ENCODE results near the gene AOPEP. TPM values are rescaled to one million over a fixed set of nuclear protein-coding genes. Genes with fewer than 3 reads are reported as not detected.

The AOPEP gene
- total RNA-seq, 4 donors from 2014 or later = 305 to 458 (median 419) TPM

- H3K4me3 ChIP-seq = no peak overlapping the region
- H3K27me3 ChIP-seq = no peaks in the 10 kb centered on the region
- DNase-seq (ENCODE audit: extremely low spot score) = no peak
- peak overlapping the region; percentile 34 to 78 (median 55) for H3K27ac ChIP-seq (replicated peaks in 1 of 4)
- 55% methylated on average over 2 of the region's 2 CpGs for WGBS
- peaks cover 0 to 32% (median 6%) of the 10 kb centered on the region in 4 donors for H3K36me3 ChIP-seq
- H3K9me3 ChIP-seq = no peaks in the 10 kb centered on the region
- TF ChIP-seq POLR2A (IDR thresholded peaks at IDR 0.05; ENCODE audit: low read depth) = no peak
- TF ChIP-seq, protein P1, sequence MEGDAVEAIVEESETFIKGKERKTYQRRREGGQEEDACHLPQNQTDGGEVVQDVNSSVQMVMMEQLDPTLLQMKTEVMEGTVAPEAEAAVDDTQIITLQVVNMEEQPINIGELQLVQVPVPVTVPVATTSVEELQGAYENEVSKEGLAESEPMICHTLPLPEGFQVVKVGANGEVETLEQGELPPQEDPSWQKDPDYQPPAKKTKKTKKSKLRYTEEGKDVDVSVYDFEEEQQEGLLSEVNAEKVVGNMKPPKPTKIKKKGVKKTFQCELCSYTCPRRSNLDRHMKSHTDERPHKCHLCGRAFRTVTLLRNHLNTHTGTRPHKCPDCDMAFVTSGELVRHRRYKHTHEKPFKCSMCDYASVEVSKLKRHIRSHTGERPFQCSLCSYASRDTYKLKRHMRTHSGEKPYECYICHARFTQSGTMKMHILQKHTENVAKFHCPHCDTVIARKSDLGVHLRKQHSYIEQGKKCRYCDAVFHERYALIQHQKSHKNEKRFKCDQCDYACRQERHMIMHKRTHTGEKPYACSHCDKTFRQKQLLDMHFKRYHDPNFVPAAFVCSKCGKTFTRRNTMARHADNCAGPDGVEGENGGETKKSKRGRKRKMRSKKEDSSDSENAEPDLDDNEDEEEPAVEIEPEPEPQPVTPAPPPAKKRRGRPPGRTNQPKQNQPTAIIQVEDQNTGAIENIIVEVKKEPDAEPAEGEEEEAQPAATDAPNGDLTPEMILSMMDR (IDR thresholded peaks at IDR 0.05) = no peak
- no peak for TF ChIP-seq EP300 (IDR thresholded peaks at IDR 0.05)
- no peak for TF ChIP-seq POLR2AphosphoS5 (IDR thresholded peaks at IDR 0.05)
- intact Hi-C loops (cut with DNase I) = no loop called here
- peaks cover 75 to 100% (median 98%) of the 10 kb centered on the region in 4 donors for H3K4me1 ChIP-seq
These were observed 310.2 kb downstream of the AOPEP start for GRCh38 chr9:95036676-95037075.

- Histone ChIP-seq H3K27ac (replicated peaks in 1 of 4) (peak overlapping the region; percentile 40 to 78 (median 66)), H3K4me1 (peaks cover 68 to 100% (median 97%) of the 10 kb centered on the region in 4 donors), H3K27me3 (no peaks in the 10 kb centered on the region), H3K4me3 (no peak overlapping the region), H3K36me3 (peaks cover 0 to 32% (median 8%) of the 10 kb centered on the region in 4 donors), H3K9me3 (no peaks in the 10 kb centered on the region)
- WGBS = 62% methylated on average over 7 of the region's 7 CpGs
- intact Hi-C loops (cut with DNase I) = no loop called here
- no peak for DNase-seq (ENCODE audit: extremely low spot score)
- TF ChIP-seq, protein P1 (IDR thresholded peaks at IDR 0.05) = no peak
- TF ChIP-seq POLR2A (IDR thresholded peaks at IDR 0.05; ENCODE audit: low read depth) = no peak
- TF ChIP-seq EP300 (IDR thresholded peaks at IDR 0.05) = no peak
- no peak for TF ChIP-seq POLR2AphosphoS5 (IDR thresholded peaks at IDR 0.05)
These were observed 311.5 kb downstream of the AOPEP start for GRCh38 chr9:95037789-95038521.

DNA sequence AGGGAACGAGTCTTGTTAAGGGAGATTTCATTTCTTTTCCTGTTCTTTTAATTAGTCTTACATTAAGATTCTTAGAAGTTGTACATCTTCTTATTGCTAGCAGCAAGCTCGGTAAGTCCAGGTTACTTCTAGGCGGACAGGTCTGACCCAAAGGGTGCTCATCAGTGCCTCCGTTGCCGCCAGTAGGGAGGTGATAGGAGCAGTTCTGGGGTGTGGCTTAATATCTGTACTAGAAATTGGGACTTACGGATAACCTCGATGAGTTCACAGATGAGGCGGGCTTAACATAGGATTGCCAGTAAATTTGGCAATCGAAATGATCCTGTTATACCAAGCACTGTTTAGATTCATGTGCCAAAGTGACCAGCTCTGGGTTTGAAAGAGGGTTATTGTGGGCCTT lies 312.2 kb downstream of the AOPEP start:
- H3K36me3 ChIP-seq = peaks cover 0 to 32% (median 9%) of the 10 kb centered on the region in 4 donors
- peak overlapping the region in 2 of 4 donors; percentile 40 to 70 for H3K27ac ChIP-seq (replicated peaks in 1 of 4)
- no peaks in the 10 kb centered on the region for H3K9me3 ChIP-seq
- H3K4me1 ChIP-seq = peaks cover 70 to 100% (median 97%) of the 10 kb centered on the region in 4 donors
- WGBS = 84% methylated on average over 9 of the region's 9 CpGs
- no peak for DNase-seq (ENCODE audit: extremely low spot score)
- no peak overlapping the region for H3K4me3 ChIP-seq
- H3K27me3 ChIP-seq = no peaks in the 10 kb centered on the region
- intact Hi-C loops (cut with DNase I) = no loop called here
- TF ChIP-seq EP300 (IDR thresholded peaks at IDR 0.05) = no peak
- no peak for TF ChIP-seq POLR2AphosphoS5 (IDR thresholded peaks at IDR 0.05)
- TF ChIP-seq, protein P1 (IDR thresholded peaks at IDR 0.05) = no peak
- TF ChIP-seq POLR2A (IDR thresholded peaks at IDR 0.05; ENCODE audit: low read depth) = no peak

- no peaks in the 10 kb centered on the region for H3K9me3 ChIP-seq
- no peaks in the 10 kb centered on the region for H3K27me3 ChIP-seq
- H3K27ac ChIP-seq (replicated peaks in 1 of 4) = peak overlapping the region; percentile 31 to 65 (median 54)
- 56% methylated on average over 5 of the region's 5 CpGs for WGBS
- intact Hi-C loops (cut with DNase I) = no loop called here
- TF ChIP-seq, protein P1 (IDR thresholded peaks at IDR 0.05) = no peak
- no peak for TF ChIP-seq POLR2A (IDR thresholded peaks at IDR 0.05; ENCODE audit: low read depth)
- TF ChIP-seq EP300 (IDR thresholded peaks at IDR 0.05) = no peak
- TF ChIP-seq POLR2AphosphoS5 (IDR thresholded peaks at IDR 0.05) = no peak
- H3K36me3 ChIP-seq = peaks cover 0 to 29% (median 20%) of the 10 kb centered on the region in 4 donors
- H3K4me3 ChIP-seq = no peak overlapping the region
- peaks cover 85 to 100% (median 98%) of the 10 kb centered on the region in 4 donors for H3K4me1 ChIP-seq
- DNase-seq (ENCODE audit: extremely low spot score) = no peak
These were observed 313.6 kb downstream of the AOPEP start for GRCh38 chr9:95040106-95040505.

Measured in esophagus muscularis mucosa (tissue), 4 donors.